ENCODE measurements around the gene RYK.
A peak's percentile ranks its signal among the peaks of the same experiment; 100 is the strongest.
"Not testable (repeated sequence)": the region's sequence is repeated elsewhere in the genome, so short reads cannot be mapped to it uniquely, and the experiment has no call there.

RYK gene

DNA sequence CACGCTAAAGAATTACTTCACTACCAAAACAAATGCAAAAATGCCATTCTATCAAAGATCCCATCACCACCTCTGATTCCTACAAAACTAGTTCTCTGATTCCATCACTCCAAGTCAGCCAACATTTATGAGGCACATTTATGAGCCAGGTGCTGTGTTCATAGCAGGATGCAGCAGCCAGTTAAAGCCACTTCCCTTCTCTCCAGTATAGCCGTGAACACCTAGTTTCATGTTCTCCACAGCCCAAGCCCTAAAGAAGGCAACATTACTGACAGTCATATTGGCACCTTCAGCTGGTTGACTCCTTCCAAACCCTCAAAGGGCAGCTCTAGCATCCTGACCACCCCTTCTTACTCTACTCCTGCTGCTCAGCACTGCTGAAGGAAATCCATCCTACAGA, 36.4 kb downstream of the RYK start:
- no peak for DNase-seq

DNA sequence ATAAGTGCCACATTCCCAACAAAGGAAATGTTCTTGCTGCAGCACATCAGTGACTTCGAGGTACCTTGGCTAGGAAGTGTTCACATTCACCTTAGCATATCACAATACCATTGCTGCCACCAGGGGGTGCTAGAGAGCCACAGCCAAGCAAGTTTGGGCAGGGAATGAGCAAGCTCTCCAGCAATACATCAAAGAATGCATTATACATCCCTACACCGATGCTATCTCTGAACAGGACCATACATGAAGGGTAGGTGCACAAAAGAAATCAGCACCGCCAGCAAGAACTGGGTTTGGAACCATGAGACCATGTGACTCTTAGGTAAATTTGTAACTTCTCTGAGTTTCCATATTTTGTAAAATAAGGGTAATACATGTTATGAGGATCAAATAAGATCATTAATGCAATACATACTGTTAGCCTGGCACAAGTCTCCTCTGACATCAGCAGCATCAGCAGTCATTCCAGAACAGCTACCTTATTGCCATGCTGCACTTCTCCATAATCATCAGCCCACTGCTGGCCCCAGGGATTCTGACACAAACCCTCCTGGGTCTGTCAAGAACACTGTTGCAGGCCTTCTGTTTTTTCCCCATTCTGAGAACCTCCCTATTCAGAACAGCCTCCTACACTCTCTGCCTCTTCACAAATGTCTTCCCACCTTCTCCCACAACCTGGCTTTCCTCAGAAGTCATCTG, 37.5 kb downstream of the RYK start:
- DNase-seq, result peak; percentile 72 to 85

DNA sequence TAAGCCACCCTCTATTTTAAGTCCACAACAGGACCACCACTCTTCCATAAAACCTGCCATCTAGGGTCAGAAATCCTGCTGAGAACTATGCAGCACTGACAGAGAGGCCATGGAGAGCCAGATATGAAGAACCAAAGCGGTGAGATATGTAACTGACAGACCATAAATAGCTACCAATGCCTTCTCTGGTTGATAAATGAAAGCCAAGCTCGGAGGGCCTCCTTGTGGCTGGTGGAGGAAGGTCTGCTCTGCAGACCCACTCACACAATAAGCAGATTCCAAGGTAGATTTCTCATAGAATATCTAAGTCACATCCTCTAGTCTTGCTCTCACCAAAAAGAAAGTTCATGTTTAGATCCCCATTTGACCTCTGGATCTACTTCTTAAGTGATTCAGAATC, 38.9 kb downstream of the RYK start:
- peak in 1 of 2 experiments; percentile 56 for DNase-seq

DNA sequence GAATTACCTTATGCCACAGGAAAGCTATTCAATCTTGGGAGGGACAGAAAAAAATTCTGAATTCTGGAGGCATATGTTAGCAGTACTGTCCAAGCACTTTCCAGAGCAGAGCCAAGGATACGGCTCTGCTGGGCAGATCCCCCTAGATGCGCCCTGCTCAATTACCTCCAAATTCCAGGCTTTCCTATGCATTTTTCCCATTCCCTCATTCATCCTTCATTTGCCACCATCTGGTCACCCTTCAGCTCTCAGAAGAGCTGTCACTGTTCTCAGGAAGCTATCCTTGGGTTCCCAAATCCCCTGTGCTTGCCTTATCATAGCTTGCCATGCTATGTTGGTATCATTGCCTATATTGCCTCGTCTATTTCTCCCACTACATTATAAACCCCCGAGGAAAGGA, 45.2 kb downstream of the RYK start:
- DNase-seq, result peak in 1 of 2 experiments; percentile 85

DNA sequence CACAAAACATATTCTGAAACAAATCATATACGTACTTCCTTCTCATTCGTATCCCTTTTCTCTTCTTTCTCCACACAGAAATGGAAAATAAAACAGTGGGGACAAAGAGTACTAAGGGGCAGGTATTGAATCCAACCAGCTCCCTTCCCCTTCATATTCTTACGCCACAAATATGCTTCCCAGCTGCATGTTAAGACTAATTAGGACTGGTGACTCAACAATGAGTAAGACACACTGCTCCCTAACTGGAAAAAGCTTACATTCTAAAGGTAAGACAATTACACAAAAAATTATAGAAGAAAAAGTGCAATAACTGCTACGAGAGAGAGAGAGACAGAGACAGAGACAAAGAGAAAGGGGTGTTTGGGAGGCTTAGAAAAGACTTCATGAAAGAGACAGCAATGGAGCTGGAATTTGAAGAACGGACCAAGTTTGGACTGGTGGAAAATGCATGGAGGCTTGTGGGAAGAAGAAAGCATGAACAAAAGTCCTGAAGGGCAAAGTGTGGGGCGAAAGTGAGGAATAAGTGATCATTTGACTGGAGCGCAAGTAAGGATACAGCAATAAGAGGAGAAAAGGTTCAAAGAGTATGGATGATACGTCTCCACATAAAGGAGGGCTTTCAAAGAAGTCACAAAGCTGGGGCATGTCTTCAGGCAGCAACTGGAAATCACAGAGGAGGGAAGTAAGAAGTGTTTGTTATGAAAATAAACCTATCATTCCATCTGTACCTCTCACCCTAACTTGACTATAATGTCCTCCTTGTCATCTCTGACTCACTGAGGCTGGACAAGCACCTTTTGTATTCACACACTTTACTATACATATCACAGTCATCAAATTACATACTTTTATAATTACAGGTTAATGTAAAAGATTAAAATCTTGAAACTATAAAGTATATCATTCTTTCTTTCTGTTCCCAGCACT, 49.2 kb downstream of the RYK start:
- DNase-seq, result no peak

DNA sequence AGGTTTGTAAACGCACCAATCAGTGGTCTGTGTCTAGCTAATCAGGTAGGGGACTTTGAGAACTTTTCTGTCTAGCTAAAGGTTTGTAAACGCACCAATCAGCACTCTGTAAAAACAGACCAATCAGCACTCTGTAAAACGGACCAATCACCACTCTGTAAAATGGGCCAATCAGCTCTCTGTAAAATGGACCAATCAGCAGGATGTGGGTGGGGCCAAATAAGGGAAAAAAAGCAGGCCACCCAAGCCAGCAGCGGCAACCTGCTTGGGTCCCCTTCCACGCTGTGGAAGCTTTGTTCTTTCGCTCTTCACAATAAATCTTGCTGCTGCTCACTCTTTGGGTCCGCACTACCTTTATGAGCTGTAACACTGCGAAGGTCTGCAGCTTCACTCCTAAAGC, 50.8 kb downstream of the RYK start:
- not testable (repeated sequence) for DNase-seq

DNA sequence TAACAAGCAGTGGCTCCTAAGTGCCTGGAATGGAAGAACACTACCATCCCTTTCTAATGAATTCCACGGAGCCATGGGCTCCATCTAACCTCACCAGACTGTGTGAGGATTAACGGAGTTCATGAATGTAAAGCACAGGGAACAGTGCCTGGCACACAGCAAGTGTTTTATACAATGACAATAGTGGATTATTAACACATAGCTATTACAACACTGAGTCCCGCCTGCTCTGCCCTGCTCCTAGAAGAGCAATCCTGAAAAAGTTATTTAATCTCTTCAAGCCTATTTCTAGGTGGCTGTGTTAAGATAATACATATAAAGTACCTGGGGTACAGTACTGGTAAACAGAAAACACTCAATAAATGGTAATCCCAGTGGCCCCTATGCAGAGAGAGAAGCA, 51.4 kb downstream of the RYK start:
- no peak for DNase-seq

DNA sequence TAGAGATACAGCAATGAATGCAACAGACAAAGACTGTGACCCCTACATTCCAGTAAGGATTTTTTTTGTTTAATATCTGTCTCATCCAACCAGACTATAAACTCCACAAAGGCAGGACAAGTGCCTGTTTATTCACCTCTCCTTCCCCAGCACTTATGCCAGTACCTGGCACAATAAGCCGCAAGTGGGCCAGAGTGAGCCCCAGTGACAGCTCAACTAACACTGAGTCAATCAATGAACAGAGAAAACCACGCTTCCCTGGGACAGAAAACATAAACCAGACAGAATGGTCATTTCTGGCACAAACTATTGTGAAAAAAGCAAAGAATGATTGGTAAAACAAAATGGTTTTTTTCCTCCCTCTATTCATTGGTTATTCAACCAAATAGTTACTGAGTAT, 52.2 kb downstream of the RYK start:
- DNase-seq, result no peak

DNA sequence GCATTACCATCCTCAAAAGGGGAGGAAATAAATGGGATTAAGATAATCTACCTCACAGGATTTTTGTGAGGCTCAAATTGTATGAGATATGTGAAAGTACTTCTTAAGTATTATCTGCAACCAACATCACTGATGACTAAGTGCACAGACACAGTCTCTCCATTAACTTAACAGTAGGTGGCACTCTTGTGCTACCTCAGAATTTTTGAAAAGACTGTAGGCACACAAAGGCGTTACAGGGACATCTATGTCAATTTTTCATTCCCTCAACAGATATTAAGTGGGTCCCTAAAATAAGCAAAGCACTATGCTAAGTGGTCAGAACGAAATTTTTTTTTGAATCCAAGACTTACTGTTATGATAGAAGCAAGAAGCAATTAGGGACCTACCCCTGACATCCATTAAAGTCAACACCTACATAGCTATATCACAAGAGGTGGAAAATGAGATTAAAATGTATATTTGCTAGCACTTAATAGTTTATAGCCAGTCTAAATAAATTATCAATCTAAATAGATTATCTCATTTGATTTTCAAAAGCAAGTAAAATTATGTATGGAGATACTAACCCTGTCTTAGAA, 52.9 kb downstream of the RYK start:
- peak; percentile 38 to 69 for DNase-seq

DNA sequence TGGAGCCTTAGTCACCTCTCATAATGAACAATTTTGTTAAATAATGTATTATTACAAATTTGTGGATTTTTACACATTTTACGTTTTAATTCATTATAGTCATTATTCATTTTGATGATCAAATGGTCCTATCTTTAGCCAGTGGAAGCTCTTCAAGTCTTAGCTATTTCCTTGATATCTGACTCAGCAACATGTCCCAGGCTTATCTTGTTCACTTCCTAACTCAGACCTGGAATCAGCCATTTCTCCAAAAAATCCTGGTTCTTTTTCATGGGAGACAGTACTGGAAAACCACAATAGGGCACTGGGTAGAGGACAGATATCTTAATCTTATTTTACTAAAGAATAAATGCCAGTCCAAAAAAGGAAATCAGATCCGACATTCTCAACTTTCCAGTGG, 56.4 kb downstream of the RYK start:
- DNase-seq, result no peak

DNA sequence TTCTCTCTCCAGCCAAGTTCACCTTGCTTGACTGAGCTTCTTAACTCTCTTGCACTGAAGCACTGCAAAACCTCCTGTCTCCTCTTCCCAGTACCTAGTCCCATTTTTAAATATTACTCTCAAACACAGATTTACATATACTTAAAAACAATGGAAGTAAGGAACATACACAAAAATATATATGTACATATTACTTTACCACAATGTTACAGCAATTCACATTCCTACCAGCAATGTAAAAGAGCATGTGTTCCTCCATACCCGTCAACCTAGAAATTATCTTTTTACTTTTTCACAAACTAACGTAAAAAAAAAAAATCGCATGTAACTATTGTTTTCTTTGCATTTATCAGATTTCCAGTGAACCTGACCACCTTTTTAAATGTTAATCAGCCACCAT, 60.4 kb downstream of the RYK start:
- no peak for DNase-seq

DNA sequence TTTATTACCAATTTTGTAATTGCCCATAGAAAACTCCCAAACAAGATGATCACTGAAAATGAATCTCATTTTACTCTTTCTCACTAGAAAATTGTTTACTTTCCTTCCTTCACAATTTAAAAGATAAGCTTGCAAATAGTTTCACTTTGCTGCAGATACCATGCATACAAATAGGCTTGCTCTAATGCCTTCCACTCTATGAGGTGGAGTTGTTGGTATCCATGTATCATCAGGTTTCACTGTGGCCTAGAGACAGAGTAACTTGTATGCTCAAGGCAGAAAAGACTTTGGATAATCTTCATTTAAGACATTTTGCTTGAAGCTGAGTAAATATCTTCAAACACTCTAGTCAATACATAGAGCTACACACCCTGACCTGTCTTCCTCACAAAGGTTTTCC, 60.8 kb downstream of the RYK start:
- no peak for DNase-seq

DNA sequence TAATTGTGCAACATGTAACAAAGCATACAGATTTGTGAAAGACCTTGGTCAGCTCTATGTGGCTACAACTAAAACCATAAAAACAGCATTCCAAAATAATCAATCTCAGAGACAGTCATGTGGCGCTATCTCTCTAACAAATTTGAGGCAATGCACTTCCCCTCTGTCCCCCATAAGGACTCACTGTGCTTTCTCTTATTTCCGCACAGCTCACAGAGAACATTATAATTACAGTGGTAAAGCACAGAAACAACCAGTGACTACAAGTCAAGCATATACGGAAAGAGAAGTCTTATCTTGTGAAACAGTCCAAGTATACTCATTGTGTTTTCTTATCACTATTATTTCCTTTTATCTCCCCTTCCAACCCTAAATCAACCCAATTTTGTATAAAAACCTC, 64.3 kb downstream of the RYK start:
- DNase-seq, result no peak

DNA sequence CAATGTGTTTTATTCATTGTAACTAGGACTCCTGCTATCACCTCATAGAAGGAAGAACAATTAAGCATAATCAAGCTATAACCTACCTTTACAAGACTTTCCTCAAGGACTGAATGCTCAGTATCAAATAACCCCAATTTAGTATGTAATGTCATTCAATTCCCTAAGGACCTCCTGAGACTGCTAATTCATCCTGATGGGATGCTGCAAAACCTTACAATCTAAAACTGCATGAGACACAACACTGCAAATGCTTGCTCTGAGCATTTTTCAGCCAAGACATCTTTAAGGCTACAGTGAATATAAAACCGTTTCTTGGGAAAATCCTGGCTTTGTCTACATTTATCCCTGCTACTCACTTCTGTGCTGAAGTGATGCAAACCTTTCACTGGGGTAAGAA, 69.9 kb downstream of the RYK start:
- DNase-seq, result no peak

DNA sequence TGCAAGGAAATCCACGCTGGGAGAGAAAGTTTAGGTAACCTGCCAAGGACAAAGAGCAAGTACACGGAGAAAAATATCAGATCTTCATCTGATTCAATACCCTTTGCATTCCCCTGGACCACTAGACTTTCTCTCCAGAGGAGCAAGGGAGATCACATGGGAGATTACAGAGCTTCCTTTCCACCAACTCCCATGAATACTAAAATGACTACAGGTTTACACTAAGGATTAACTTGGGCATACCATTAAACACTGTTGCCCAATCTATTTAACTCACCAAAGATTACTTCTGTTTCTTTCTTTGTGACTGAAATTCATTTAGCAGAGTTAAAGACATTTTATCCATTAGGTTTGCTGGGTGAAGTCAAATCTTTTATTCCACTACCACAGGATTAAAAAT, 71.2 kb downstream of the RYK start:
- no peak for DNase-seq

DNA sequence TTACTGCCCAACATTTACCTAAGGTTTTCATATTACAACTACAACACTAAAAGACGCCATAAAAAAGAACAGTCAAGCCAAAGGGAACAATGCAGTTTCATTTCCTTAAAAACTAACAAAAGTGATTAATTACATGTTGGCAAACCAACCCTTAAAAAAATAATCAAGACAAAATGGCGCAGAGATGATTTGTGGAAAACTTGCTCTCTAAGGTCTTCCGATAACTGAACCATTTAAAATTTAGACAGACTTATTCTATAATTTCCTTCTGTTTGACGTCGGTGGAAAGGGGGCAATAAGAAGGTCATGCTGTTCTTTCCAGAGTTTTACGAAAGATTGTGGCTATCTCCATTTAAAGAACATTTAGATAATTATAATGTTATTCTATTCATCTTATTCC, 87.6 kb downstream of the RYK start:
- no peak for DNase-seq

DNA sequence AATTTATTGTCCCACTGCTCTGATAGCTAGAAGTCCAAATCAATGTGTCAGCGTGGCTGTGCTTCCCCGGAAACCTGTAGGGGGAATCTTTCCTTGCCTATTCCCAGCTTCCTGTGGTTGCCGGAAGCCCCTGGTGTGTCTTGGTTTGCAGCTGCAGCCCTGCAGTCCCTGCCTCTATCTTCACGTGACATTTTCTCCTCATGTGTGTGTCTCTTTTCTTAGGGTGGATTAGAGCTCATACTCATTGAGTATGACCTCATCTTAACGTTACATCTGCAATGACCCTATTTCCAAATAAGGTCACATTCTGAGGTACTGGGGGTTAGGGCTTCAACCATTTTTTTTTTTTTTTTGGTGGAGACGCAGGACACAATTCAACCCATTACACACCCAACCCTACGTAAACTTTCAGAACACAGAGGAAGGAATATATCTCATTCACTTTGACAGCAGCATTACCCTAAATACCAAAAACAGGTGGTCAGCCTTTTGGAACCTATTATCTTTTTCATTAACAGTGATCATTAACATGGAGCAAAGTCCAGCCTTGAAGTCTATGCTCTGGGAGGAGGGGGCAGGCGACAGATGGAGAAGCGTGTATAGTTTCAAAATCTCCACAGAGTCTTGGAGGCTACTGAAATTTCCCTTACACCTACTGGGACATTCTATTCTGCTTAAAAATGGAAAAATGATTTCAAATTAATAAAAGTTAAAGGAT, 88.6 kb downstream of the RYK start:
- DNase-seq, result no peak

DNA sequence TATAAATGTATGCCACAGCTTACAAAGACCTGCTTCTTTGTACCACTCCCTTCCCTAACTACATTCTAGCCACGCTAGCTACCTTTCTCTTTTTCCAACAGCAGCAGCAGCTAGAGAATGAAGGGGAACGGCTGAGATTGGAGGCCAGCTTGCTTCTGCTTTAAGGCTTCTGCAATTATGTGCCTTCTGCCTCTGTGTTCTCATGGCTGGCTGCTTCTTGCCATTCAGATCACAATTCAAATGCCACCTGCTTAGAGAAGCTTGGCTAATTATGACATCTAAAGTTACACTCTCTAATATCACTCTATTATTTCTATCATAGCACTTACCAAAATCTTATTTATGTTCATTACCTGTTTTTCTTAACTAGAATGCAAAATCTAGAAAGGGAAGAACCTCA, 95.2 kb downstream of the RYK start:
- no peak for DNase-seq

DNA sequence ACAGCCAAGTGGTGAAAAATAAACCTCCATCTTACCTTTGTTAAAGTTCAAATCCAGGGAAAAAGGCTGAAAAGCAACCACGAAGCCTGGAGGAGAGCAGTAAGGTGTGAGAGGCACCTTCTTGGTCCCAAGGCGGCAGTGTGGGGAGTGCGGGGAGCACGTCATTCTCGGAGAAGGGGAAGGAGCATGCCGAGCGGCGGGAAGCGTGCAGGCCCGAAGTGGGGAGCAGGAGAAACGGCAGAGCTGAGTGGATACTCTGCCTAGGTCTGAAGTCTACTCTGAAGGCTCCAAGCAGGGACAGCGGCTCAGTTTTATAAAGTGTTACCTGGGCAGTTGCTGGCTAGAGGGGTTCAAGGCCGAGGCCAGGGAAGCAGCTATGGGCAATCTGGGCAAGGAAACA, 96.9 kb downstream of the RYK start:
- no peak for DNase-seq

DNA sequence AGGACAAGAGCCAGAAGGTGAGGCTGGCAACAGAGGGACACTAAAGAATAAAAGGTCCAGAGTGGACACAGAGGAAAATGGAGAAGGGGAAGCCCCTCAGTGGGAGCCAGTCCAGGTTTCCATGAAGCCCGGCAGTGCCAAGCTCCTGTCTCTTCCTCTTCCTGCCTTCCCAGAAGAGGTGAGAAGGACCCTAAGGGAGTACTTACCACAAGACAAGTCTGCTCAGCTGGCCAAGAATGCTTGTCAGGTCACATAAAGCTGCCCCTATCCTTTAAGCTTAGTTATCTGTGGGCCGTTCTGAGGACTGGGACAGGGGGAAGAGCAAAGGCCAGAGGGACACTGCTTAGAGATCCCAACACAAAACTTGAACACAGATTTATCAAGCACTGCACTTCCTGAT, 100.2 kb downstream of the RYK start:
- DNase-seq, result no peak

DNA sequence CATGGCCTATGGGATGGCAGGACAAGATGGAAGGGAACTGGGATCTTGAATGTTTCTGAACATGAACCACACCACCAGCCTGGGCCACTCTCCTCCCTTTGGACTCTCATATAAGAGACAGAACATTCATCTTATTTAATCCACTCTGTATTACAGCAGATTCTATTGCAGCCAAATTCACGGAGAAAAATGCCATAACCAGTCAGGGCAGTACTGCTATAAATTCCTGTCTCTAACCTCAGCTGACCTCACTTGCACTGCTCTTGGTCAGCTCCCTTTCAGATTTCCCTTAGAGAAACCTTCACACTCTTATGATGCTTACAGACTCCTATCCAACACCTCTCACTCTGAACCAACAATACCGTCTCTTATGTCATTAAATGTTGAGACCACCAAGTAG, 101.4 kb downstream of the RYK start:
- no peak for DNase-seq

DNA sequence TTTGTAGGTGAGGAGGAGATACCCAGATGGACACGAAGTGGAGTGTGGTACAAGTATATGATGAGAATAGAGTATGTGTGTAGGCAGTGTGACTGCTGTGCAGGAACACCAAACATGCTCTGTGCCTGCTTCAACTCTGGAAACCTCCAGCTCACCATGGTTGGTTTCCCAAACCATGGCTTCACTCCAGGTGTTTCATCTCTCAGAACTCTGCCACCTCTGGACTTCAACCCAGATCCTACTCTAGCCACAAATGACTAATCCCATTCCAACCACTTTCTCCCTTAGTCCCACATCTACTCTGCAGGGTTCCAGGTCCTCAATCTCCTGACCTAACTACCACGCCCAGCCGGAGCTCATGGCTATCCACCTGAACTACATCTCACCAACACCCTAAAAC, 102.1 kb downstream of the RYK start:
- DNase-seq, result no peak

DNA sequence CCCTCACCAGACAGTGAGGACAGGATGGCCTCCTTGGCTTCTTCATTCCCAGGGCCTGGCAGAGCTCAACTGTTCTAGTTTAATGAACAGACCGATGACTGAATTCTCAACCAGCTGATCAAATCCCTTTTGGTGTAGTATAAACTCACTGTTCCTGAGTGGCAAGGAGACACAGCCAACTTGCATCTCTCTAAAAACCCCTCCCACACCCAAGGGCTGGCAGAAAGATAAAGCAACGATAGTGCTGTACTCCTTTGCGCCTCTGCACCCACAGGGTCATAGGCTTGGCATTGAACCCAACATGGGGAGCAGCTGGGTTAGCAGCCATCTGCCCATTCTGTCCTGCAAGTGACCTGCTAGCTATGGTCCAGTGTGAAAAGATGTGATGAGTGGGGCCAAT, 103.2 kb downstream of the RYK start:
- DNase-seq, result no peak

All from NCI-H446 (cell line).